HG03571 (cell line): Measurements from ENCODE around the gene QRFP.

ENCODE experiments used
- ATAC-seq: cut with Tn5 transposase; IDR thresholded peaks from one replicate; pipeline ENCODE4 v1.9.1; 2021; ENCODE audit not compliant: unreplicated experiment

Gene QRFP

DNA sequence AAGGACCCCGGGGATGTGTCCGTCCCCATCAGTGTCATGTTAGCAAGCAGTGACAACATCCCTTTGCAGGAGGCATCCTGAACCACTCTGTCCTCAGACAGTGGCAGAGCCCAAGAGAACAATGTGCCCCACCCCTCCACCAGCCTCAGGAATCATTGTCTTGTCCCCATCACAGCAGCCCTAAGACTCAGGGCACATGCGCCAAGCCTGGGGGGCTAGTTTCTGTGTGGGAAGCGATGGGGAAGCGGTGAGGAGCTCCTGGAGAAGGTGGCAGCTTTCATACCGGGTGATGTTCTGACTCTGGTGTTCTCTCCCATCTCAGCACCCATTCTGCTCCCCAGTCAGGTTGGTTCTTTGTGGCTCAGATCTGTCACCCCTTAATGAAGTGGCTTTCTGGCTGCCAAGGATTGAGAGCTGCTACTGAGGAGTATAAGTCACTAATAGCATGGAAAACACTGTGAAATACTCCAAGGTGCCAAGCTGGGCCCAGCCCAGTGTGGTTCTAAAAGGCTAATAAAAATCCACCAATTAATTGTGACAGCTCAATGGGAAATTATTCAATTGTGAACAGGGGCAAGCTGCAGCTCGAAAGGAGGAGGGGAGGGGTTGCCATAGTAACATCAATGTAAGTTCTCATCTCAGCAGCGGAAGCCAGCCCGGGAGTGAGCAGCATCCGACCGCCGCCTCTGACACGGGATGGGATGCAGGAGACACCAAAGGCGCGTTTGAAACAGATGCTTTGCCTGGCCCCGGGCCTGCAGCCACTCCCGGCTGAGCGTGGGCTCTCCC is 4.7 kb downstream of the QRFP start:
- ATAC-seq: no peak

DNA sequence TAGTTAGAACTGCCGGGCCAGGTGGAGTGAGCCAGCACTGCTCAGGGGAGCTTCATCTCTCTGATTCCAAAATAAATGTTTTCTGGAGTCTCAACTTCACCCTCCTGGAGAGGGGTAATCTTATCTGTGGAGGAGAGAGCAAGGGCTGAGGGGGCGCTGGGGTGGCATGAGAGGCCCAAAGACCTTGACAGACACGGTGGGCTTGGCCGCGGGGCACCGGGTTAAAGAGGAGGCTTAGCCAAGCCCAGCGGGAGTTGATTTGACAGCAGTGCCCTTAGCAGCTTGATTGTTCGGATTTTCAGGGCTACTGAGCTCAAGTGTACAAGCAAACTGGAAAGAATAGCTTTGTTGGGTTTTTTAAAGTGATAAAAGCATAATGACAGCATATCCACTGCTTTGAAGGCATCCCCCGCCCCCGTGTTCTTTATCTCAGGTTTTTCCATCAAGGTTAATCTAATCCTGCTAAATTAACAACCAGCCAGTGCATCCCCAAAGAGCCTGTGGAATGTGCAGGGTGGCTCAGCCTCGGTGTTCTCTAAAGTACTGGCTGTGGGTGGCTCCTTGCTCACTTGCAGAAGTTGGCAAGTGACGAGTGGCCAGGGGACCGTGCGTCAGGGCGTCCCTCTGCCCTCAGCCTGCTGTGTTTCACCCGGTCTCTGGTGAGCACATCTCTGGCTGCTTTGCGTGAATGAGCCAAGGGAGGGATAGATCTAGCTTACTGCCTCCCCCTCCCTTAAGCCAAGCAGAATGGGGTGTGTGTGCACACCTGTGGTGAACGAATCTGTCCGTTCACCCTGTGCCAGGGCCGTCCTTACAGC is 5.5 kb downstream of the QRFP start:
- ATAC-seq: no peak

DNA sequence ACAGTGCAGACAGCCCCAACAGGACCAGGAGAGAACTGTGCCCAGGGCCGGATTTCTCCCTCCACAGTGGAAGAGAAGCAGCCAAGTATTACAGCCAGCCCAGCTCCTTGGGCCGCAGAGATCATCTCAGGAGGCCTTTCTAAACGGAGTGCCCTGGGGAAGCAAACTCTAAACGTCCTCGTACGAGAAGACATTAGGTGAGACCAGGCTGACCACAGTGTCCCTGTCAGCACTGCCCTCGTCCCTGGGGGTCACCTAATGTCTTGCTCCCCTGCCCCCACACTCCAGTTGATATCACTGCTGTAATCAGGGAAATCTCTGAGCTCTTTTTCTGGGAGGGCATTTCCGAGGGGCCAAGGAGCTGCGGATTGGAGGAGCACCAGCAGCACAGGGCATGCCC is 6.5 kb downstream of the QRFP start:
- no peak for ATAC-seq

DNA sequence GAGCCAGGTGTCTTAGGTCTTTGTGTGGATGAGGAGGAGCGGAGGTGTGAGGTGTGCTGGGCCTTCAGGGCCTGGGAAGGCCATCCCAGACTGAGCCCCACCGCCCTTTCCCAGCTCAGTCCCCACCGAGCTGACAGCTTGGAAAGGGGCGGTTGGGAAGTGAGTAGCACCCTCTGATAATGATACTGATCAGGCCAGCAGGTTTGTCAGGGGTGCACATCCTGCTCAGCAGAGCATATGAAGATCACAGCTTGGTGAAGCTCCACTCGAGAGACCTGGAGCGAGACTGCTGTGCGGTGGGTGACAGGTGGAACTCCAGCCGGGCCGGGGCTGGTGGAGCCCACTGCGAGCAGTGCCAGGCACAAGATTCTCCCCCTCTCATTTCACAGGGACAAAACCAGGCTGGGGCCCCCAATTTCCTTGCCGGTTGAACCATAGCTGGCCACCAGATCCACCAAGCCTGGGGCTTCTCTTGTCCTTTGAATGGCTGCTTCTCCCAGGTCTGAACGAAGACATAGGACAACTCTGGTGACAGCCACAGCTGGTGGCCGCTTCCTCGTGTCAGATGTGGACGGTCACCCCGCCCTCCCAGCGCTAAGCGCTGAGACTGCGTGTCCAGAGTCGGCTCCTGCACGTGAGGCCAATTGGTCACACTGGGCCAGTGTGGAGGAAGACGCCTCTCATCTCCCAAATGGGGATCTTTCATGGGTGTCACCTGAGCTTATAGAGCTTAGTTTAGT is 8.3 kb downstream of the QRFP start:
- no peak for ATAC-seq

DNA sequence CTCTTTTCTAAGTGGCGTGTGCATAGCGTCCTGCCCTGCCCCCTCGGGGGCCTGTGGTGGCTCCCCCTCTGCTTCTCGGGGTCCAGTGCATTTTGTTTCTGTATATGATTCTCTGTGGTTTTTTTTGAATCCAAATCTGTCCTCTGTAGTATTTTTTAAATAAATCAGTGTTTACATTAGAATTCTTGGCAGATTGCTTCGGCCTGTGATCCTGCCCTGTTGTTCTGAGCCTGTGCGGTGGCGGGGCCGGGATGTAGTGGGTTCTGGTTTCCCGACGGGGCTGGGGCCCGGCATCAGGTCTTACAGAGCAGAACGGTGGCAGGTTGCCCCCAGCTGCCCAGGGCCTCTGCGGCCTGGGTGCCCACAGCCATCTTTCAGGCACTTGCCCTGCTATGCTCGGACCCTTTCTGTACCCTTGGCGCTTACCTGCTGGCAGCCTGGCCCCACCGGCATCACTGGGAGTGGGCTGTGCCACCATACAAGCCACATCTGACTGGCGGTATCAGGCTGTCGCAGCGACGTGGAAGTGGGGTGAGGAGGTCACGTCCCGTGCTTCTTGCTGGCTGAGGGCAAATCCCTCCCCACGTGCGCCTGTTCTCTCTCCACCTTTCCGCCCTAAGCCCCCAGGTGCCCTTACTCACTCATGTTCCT is 9.0 kb downstream of the QRFP start:
- ATAC-seq: no peak

DNA sequence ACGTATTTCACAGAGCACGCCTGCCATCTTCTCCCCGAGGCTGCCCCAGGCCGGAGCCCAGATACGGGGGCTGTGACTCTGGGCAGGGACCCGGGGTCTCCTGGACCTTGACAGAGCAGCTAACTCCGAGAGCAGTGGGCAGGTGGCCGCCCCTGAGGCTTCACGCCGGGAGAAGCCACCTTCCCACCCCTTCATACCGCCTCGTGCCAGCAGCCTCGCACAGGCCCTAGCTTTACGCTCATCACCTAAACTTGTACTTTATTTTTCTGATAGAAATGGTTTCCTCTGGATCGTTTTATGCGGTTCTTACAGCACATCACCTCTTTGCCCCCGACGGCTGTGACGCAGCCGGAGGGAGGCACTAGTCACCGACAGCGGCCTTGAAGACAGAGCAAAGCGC is 9.6 kb downstream of the QRFP start:
- no peak for ATAC-seq

DNA sequence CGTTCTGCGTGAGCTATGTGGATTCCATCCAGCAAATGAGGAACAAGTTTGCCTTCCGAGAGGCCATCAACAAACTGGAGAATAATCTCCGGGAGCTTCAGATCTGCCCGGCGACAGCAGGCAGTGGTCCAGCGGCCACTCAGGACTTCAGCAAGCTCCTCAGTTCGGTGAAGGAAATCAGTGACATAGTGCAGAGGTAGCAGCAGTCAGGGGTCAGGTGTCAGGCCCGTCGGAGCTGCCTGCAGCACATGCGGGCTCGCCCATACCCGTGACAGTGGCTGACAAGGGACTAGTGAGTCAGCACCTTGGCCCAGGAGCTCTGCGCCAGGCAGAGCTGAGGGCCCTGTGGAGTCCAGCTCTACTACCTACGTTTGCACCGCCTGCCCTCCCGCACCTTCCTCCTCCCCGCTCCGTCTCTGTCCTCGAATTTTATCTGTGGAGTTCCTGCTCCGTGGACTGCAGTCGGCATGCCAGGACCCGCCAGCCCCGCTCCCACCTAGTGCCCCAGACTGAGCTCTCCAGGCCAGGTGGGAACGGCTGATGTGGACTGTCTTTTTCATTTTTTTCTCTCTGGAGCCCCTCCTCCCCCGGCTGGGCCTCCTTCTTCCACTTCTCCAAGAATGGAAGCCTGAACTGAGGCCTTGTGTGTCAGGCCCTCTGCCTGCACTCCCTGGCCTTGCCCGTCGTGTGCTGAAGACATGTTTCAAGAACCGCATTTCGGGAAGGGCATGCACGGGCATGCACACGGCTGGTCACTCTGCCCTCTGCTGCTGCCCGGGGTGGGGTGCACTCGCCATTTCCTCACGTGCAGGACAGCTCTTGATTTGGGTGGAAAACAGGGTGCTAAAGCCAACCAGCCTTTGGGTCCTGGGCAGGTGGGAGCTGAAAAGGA is 10.9 kb downstream of the QRFP start:
- no peak for ATAC-seq

DNA sequence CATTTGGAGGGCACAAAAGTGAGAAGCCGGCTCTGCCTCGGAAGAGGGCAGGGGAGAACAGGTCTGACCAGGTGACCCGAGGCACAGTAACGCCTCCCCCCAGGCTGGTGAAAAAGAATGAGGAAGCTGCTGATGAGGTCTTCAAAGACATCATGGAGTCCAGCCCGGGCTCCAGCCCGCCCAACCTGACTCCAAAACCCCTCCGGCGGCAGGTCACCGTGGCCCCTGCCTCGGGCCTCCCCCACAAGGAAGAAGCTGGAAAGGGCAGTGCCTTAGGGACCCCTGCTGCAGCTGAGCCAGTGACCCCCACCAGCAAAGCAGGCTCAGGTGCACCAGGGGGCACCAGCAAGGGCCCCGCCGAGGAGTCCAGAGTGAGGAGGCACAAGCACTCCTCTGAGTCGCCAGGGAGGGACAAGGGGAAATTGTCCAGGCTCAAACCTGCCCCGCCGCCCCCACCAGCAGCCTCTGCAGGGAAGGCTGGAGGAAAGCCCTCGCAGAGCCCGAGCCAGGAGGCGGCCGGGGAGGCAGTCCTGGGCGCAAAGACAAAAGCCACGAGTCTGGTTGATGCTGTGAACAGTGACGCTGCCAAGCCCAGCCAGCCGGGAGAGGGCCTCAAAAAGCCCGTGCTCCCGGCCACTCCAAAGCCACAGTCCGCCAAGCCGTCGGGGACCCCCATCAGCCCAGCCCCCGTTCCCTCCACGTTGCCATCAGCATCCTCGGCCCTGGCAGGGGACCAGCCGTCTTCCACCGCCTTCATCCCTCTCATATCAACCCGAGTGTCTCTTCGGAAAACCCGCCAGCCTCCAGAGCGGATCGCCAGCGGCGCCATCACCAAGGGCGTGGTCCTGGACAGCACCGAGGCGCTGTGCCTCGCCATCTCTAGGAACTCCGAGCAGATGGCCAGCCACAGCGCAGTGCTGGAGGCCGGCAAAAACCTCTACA is 11.8 kb downstream of the QRFP start:
- no peak for ATAC-seq

DNA sequence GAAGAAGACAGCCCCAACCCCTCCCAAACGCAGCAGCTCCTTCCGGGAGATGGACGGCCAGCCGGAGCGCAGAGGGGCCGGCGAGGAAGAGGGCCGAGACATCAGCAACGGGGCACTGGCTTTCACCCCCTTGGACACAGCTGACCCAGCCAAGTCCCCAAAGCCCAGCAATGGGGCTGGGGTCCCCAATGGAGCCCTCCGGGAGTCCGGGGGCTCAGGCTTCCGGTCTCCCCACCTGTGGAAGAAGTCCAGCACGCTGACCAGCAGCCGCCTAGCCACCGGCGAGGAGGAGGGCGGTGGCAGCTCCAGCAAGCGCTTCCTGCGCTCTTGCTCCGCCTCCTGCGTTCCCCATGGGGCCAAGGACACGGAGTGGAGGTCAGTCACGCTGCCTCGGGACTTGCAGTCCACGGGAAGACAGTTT is 12.5 kb downstream of the QRFP start:
- no peak for ATAC-seq

DNA sequence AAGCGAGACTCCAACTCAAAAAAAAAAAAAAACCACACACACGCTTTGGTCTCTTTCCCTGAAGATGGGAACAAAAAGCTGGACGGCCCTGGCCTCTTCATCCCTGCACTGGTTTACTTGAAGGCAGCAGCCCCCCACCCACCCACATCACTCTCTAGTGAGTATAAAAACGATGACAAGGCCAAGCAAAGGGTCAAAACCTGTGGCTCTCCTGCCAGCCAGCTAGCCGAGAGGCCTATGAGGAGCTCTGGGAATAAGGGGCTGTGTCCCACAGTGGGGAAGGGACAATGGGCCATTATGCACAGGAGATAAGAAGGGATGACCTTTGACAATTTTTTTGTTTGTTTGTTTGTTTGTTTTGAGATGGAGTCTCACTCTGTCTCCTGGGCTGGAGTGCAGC is 13.1 kb downstream of the QRFP start:
- ATAC-seq: no peak

DNA sequence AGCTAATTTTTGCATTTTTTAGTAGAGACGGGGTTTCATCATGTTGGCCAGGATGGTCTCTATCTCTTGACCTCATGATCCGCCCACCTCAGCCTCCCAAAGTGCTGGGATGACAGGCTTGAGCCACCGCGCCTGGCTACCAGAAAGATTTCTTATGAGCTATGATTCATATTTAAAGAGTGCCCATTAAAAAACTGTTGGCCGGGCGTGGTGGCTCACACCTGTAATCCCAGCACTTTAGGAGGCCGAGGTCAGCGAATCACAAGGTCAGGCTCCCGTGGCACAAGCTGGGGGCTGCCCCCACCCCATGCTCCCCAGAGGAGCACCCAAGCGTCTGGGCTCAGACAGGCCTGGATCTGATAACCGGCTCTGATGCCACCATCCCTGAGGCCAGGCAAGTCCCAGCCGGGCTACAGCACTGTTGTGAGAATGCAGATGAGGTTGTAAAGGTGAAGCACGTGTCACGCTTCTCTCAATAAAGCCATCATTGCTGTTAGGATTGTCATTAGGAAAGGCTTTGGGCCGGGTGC is 13.9 kb downstream of the QRFP start:
- ATAC-seq: no peak

DNA sequence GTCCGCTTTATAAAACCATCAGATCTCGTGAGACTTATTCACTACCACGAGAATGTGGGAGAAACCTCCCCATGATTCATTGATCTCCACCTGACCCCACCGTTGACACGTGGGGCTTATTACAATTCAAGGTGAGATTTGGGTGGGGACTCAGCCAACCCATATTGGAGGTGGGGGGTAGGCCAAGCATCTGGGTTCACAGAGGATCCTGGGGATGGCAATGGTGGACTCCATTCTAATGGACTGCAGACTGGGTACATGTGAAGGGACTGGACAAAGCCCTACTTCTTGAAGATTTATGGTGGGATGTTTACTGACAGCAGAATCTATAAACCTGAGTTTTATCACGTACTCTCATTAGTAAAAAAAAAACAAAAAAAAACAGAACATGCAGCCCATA is 15.1 kb downstream of the QRFP start:
- no peak for ATAC-seq

DNA sequence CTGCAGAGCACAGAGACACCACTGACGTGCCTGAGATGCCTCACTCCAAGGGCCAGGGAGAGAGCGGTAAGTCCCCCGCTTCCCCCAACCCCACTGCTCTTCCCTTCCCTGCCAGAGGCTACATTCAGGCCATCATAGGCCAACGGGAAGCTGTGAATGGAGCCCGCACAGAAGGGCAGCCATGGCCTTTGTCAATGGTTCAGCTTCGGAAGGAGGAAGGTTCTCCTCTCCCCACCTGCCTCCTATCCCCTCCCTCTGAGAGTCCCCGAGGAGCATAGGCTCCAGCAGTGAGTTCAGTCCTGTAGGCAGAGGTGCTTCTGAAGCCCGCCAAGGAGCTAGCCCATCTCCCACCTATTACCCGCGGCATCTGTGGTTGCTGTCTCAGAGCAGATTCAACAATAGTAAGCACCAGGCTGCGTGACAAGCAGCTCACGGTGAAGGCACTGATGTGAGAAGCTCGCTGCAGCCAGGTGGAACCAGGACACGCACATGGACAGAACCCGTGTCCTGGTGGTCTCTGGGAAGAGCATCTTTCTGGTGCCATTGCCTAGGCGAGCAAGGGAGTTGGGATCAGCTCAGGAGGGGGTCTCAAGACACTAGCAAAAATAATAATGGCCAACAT is 15.9 kb downstream of the QRFP start:
- no peak for ATAC-seq

DNA sequence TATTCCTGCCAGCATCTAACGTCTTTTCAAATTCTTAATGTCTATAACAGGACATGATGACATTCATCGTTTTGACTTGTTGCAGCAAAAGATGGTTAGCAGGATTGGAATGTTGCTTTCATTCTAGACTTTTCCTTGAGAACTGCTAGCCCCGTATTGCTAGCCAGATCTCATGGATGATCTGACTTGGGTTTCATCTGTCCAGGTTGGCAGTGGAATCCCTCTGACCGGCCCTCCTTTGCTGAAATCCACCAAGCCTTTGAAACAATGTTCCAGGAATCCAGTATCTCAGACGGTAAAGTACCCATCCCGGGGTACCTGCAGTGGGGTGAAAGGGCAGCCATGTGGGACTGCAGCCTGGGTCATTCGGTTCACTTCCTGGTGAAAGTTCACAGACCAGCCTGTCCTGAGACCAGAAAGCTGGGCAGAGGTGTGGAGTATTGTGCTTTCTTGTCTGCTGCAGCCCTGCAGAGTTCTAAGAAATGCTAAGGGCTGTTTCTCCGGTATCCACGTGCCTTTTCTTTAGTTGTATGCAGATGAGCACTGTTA is 16.7 kb downstream of the QRFP start:
- no peak for ATAC-seq

DNA sequence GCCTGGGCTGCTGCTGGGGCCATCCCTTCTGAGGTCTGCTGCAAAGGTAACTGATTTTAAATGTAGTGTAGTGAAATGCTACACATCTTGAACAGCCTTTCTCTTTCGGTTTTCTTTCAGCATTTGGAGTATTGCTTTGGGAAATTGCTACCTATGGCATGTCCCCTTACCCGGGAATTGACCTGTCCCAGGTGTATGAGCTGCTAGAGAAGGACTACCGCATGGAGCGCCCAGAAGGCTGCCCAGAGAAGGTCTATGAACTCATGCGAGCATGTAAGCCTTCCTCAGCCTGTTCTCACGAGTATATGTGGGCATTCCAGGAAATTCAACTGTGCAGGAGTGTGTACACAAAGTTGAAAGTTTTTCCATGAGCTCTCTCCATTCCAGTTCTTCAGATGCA is 18.3 kb downstream of the QRFP start:
- no peak for ATAC-seq

DNA sequence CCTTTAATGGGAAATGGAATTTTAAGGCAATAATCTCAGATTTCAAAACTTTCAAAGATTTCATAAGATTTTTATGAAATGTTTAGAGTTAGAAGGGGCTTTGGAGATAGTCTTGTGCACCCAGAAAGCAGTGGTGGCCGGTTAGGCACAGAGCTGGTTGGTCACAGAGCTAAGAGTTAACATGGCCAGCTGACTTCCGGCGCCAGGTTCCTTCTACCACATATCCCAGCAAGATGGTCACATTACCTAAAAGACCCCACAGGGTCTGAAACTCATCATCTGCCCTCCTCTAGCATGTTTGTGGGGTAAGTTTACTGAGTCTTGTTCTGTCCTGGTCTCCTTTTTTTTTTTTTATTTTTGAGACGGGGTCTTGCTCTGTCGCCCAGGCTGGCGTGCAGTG is 19.3 kb downstream of the QRFP start:
- ATAC-seq: no peak

DNA sequence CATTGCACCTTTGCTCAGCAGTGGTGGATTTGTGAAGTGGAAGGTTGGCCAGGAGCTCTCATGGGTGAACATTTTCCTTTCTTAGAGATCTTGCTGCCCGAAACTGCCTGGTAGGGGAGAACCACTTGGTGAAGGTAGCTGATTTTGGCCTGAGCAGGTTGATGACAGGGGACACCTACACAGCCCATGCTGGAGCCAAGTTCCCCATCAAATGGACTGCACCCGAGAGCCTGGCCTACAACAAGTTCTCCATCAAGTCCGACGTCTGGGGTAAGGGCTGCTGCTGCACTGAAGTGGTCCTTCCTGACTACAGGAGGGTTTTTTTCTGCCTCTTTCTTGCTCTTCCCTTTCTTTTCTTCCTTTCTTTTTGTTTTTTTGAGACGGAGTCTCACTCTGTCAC is 21.8 kb downstream of the QRFP start:
- ATAC-seq: no peak

DNA sequence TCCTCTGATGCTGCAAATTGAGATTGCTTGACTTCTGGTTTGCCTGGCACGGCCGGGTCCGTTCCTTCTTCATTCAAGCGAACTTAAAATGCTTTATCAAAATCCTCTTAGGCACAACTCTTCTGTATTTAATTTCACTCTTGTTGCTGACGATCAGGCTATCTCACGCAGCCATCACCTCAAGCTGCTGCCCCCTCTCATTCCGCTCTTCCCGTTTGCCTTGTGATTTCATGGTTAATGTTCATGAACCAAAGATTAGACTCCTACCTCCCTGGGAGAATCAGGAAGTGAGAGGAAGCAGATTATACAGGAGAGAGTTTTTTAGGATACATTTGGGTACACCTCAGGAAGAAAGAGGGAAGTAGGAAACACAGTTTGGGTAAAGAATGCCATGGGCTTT is 22.6 kb downstream of the QRFP start:
- no peak for ATAC-seq
